K562 (cell line): ENCODE results near the gene KCNIP2.

Experiments
- NCOA1 ChIP-seq: fragments of 450-650 bp; IDR thresholded peaks from 2 replicates; pipeline ENCODE4 v1.6.1; 2016; ENCODE audit warnings: low read depth
- POLR2AphosphoS5 ChIP-seq: IDR thresholded peaks from 2 replicates; pipeline ENCODE4 v1.6.1; 2011; ENCODE audit warnings: mild to moderate bottlenecking, low read depth, low read length, moderate library complexity; ENCODE audit not compliant: control insufficient read depth, insufficient read depth
- RFX5 ChIP-seq: IDR thresholded peaks from 2 replicates; pipeline ENCODE4 v1.6.1; 2011; ENCODE audit warnings: low read depth, mild to moderate bottlenecking, improper control_type of control experiment, low read length
- ZNF830 ChIP-seq: fragments of 250-450 bp; sonication (Bioruptor Pico); IDR thresholded peaks from 2 replicates; pipeline ENCODE4 v1.5.0; 2021; ENCODE audit warnings: mild to moderate bottlenecking
- TF ChIP-seq, protein P1 (sequence below), 3 experiments: IDR thresholded peaks in 2 of 3; conservative IDR thresholded peaks in 1 of 3; 2 replicates each; pipeline ENCODE4 v1.5.1; 2011 to 2012; ENCODE audit warnings: low read length in 3 of 3, mild to moderate bottlenecking in 3 of 3, control low read depth in 2 of 3, improper control_type of control experiment in 1 of 3, inconsistent platforms in 1 of 3, low read depth in 1 of 3, mixed read lengths in 1 of 3, moderate library complexity in 1 of 3; ENCODE audit not compliant: insufficient read depth in 2 of 3

DNA sequence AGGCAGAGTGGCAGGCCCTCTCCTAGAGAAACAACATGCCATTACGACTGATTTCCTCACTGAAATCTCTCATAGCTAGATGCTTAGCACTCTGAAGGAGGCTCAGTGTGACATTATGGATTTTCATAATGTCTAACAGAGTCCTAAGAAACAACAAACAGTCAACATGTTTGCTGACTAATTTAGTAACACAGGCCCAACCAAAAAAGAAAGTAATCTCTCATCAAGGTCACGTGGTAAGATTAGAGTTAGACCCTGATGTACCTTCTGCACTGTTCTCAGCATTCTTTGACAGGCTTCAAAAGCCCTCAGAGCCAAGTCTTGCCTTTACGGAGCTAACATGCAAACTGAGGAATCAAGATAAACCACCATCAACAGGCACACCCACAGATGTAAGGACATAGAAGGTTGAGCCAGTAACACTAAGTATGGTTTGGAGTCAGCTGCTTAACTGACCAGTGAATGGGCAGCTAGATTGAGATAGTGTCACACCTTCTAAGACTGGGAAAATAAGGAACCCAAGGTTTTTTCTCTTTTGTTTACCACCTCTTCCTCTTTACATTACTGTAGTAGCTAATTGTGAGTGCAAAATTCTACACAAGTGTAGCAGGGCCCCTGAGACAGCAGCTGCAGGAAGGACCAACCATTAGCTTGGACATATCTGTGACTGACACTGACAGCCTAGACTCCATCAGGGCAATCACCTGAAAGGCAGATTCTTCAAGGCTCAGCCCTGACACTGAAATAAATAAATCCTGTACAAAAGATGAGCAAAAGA lies 15.3 kb upstream of the KCNIP2 start:
- TF ChIP-seq RFX5 (no peak), NCOA1 (no peak), POLR2AphosphoS5 (no peak), ZNF830 (no peak)
- TF ChIP-seq, protein P1, sequence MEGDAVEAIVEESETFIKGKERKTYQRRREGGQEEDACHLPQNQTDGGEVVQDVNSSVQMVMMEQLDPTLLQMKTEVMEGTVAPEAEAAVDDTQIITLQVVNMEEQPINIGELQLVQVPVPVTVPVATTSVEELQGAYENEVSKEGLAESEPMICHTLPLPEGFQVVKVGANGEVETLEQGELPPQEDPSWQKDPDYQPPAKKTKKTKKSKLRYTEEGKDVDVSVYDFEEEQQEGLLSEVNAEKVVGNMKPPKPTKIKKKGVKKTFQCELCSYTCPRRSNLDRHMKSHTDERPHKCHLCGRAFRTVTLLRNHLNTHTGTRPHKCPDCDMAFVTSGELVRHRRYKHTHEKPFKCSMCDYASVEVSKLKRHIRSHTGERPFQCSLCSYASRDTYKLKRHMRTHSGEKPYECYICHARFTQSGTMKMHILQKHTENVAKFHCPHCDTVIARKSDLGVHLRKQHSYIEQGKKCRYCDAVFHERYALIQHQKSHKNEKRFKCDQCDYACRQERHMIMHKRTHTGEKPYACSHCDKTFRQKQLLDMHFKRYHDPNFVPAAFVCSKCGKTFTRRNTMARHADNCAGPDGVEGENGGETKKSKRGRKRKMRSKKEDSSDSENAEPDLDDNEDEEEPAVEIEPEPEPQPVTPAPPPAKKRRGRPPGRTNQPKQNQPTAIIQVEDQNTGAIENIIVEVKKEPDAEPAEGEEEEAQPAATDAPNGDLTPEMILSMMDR (IDR thresholded peaks at IDR 0.05 in 2 of 3, conservative IDR thresholded peaks at IDR 0.05 in 1 of 3; ENCODE audit: insufficient read depth in 2 of 3, low read depth in 1 of 3, low read length in 3 of 3): no peak
